Sigmoid colon (tissue), 7 donors: ENCODE data around the gene SHB. TPM values are rescaled to one million over a fixed set of nuclear protein-coding genes. Genes with fewer than 3 reads are reported as not detected.

ENCODE experiments used
- DNase-seq: peaks from one replicate; pipeline ENCODE4 v3.0.0-alpha.2; 2019
- H3K27ac ChIP-seq, 4 donors: fragments of 200-600 bp; sonication (generic); one replicate each; pipeline ENCODE4 v1.5.1; 2016 to 2019; ENCODE audit warnings: mild to moderate bottlenecking in 1 of 4
- H3K27me3 ChIP-seq, 3 donors: fragments of 200-600 bp; sonication (generic); one replicate each; pipeline ENCODE4 v1.5.1; 2019; ENCODE audit warnings: mild to moderate bottlenecking in 1 of 3
- H3K36me3 ChIP-seq, 4 donors: fragments of 200-600 bp; sonication (generic); one replicate each; pipeline ENCODE4 v1.5.1; 2016 to 2019
- H3K4me1 ChIP-seq, 4 donors: fragments of 200-600 bp; sonication (generic); one replicate each; pipeline ENCODE4 v1.5.1; 2017 to 2019
- H3K4me3 ChIP-seq, 4 donors: fragments of 200-600 bp; sonication (generic); one replicate each; pipeline ENCODE4 v1.5.1; 2017 to 2019; ENCODE audit warnings: mild to moderate bottlenecking in 2 of 4, moderate library complexity in 1 of 4
- H3K9me3 ChIP-seq, 4 donors: fragments of 200-600 bp in 3 of 4; sonication (generic) in 3 of 4; one replicate each; pipeline versions ENCODE4 v1.5.1 to v1.6.1; 2013 to 2019
- CTCF ChIP-seq, 4 experiments: fragments of 450-650 bp in 3 of 4; fragments of 200-600 bp in 1 of 4; IDR thresholded peaks; one replicate each; pipeline ENCODE4 v1.5.1; 2016 to 2019; ENCODE audit warnings: antibody characterized with exemption in 4 of 4, mild to moderate bottlenecking in 3 of 4, moderate library complexity in 2 of 4
- EP300 ChIP-seq, 4 donors: sonication (generic); formaldehyde crosslinking; IDR thresholded peaks; one replicate each; pipeline ENCODE4 v1.6.1; 2017; ENCODE audit warnings: antibody characterized with exemption in 4 of 4
- POLR2A ChIP-seq, 2 donors: fragments of 450-650 bp; IDR thresholded peaks; one replicate each; pipeline ENCODE4 v1.6.1; 2016; ENCODE audit warnings: antibody characterized with exemption in 2 of 2, mild to moderate bottlenecking in 2 of 2, moderate library complexity in 2 of 2
- POLR2AphosphoS5 ChIP-seq, 4 donors: sonication (generic); formaldehyde crosslinking; IDR thresholded peaks; one replicate each; pipeline ENCODE4 v1.6.1; 2017; ENCODE audit warnings: antibody characterized with exemption in 4 of 4
- WGBS, 2 donors: extraction: QIAGEN DNeasy Blood & Tissue Kit; methylation state at CpG; one replicate each; pipeline ENCODE4 v1.1.7; 2013; 5-methylcytosine and 5-hydroxymethylcytosine counted together
- intact Hi-C: fragments of 100-400 bp; cut with DNase I; formaldehyde crosslinking; loops from one replicate; pipeline ENCODE4 v1.15.1; 2023
- polyA plus RNA-seq, 3 donors: library from polyadenylated mRNA; stranded (reverse); fragments of 200-250 nt; gene quantifications; one replicate each; pipeline ENCODE4 v1.2.3, GENCODE V29; 2013
- total RNA-seq, 4 donors: library from RNA; depleted of rRNA; stranded (reverse); fragments of >200 nt; gene quantifications; one replicate each; pipeline ENCODE4 v1.1.0, GENCODE V29; 2016
- donor health status: healthy with polysubstance abuse.
- donor health status: Bipolar disorder and iron deficiency.
- donor health status: healthy.

SHB gene
- total and polyA plus RNA-seq, 7 donors = 6.8 to 33.7 (median 10.2) TPM

GRCh38 chr9:38009035-38009501 is 60.0 kb downstream of the SHB start:
- Histone ChIP-seq H3K4me1 (peaks cover 0 to 25% (median 9%) of the 10 kb centered on the region in 4 donors), H3K27me3 (no peaks in the 10 kb centered on the region), H3K36me3 (peaks cover 0 to 3% (median 0%) of the 10 kb centered on the region in 4 donors), H3K9me3 (no peaks in the 10 kb centered on the region), H3K27ac (peak overlapping the region in 2 of 4 donors; percentile 7 to 50), H3K4me3 (no peak overlapping the region)
- DNase-seq = no peak
- TF ChIP-seq POLR2AphosphoS5 (IDR thresholded peaks at IDR 0.05) (no peak), CTCF (IDR thresholded peaks at IDR 0.05) (no peak), EP300 (IDR thresholded peaks at IDR 0.05) (no peak), POLR2A (IDR thresholded peaks at IDR 0.05) (no peak)
- WGBS, 2 donors = 95 to 96% methylated on average over 5 of the region's 5 CpGs
- intact Hi-C loops = no loop called here

- TF ChIP-seq POLR2AphosphoS5 (IDR thresholded peaks at IDR 0.05) (peak in 1 of 4 donors; percentile 37), POLR2A (IDR thresholded peaks at IDR 0.05) (no peak)
- DNase-seq = no peak
- Histone ChIP-seq H3K27ac (peak overlapping the region in 3 of 4 donors; percentile 7 to 50 (median 48)), H3K27me3 (no peaks in the 10 kb centered on the region), H3K36me3 (no peaks in the 10 kb centered on the region), H3K4me3 (no peak overlapping the region), H3K4me1 (peaks cover 0 to 25% (median 9%) of the 10 kb centered on the region in 4 donors), H3K9me3 (no peaks in the 10 kb centered on the region)
- intact Hi-C loops = no loop called here
- WGBS, 2 donors = 43 to 68% methylated on average over 10 of the region's 10 CpGs
These were observed 60.6 kb downstream of the SHB start for GRCh38 chr9:38008168-38009034.

- Histone ChIP-seq H3K27ac (no peak overlapping the region), H3K9me3 (no peaks in the 10 kb centered on the region), H3K27me3 (no peaks in the 10 kb centered on the region), H3K4me3 (no peak overlapping the region), H3K4me1 (peaks cover 0 to 25% (median 9%) of the 10 kb centered on the region in 4 donors), H3K36me3 (no peaks in the 10 kb centered on the region)
- no peak for TF ChIP-seq EP300 (IDR thresholded peaks at IDR 0.05)
- no peak for TF ChIP-seq POLR2A (IDR thresholded peaks at IDR 0.05)
- no peak for TF ChIP-seq POLR2AphosphoS5 (IDR thresholded peaks at IDR 0.05)
- no peak for TF ChIP-seq CTCF (IDR thresholded peaks at IDR 0.05)
- intact Hi-C loops = no loop called here
- no peak for DNase-seq
- WGBS, 2 donors = 92 to 97% methylated on average over 5 of the region's 5 CpGs
These were observed 62.0 kb downstream of the SHB start for GRCh38 chr9:38007016-38007415.

- Histone ChIP-seq H3K4me1 (peaks cover 0 to 24% (median 9%) of the 10 kb centered on the region in 4 donors), H3K27ac (peak overlapping the region in 1 of 4 donors; percentile 12), H3K4me3 (no peak overlapping the region), H3K27me3 (no peaks in the 10 kb centered on the region), H3K9me3 (no peaks in the 10 kb centered on the region), H3K36me3 (no peaks in the 10 kb centered on the region)
- intact Hi-C loops = no loop called here
- TF ChIP-seq POLR2AphosphoS5 (IDR thresholded peaks at IDR 0.05) = no peak
- TF ChIP-seq EP300 (IDR thresholded peaks at IDR 0.05) = no peak
- no peak for TF ChIP-seq POLR2A (IDR thresholded peaks at IDR 0.05)
- WGBS, 2 donors = 18 to 69% methylated on average over 7 of the region's 7 CpGs
- DNase-seq = no peak
These were observed 62.9 kb downstream of the SHB start for GRCh38 chr9:38006163-38006562.

- WGBS, 2 donors = 94 to 95% methylated on average over 12 of the region's 12 CpGs
- intact Hi-C loops = no loop called here
- no peak overlapping the region for H3K27ac ChIP-seq
- H3K36me3 ChIP-seq = no peaks in the 10 kb centered on the region
- peaks cover 0 to 27% (median 9%) of the 10 kb centered on the region in 4 donors for H3K4me1 ChIP-seq
- H3K27me3 ChIP-seq = no peaks in the 10 kb centered on the region
- TF ChIP-seq POLR2AphosphoS5 (IDR thresholded peaks at IDR 0.05) (no peak), EP300 (IDR thresholded peaks at IDR 0.05) (no peak), POLR2A (IDR thresholded peaks at IDR 0.05) (no peak), CTCF (IDR thresholded peaks at IDR 0.05) (no peak)
- no peaks in the 10 kb centered on the region for H3K9me3 ChIP-seq
- DNase-seq = no peak
- no peak overlapping the region for H3K4me3 ChIP-seq
These were observed 64.0 kb downstream of the SHB start for GRCh38 chr9:38004809-38005560.
